ENCODE measurements around the gene RHBDL1. TPM values are rescaled to one million over a fixed set of nuclear protein-coding genes. Genes with fewer than 3 reads are reported as not detected.

The RHBDL1 gene
- total and polyA plus RNA-seq, 4 donors, result 0.35 to 0.84 (median 0.70) TPM

DNA sequence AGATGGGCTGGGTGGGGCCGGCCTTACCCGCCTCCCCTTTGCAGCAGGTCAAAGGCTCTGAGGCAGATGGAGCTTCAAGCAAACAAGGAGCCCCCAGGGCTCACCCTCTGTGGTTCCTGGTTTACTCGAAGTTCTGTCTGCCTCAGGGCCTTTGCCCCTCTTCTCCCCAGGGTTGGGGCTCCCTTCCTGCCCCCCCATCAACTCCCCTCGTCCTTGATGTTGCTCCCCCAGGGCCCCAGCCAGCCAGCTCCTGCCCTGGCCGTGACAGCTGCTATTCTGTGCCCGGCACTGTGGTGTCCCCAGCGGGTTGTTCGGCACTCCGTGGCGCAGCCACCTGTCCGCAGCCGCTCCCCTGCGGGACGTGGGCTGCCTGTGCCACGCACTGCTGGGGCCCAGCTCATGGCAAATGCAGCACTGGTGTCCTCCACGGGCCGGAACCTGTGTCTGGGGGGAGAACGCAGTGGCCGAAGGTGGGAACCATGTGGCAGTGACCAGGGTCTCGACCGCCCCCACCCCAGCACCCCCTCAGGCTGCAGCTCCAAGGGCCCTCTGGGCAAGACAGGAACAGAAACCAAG, 35.1 kb downstream of the RHBDL1 start:
- H3K27me3 ChIP-seq (ENCODE audit: control insufficient read depth in 4 of 4, insufficient read depth in 4 of 4, low read length in 3 of 4), result peaks cover 4 to 18% (median 6%) of the 10 kb centered on the region in 4 donors
- H3K9me3 ChIP-seq (ENCODE audit: control insufficient read depth in 4 of 4, low read length in 3 of 4), result no peaks in the 10 kb centered on the region
- no peak overlapping the region for H3K9ac ChIP-seq (ENCODE audit: low read depth in 1 of 2, low read length in 2 of 2)
- peaks cover 4 to 13% (median 7%) of the 10 kb centered on the region in 4 donors for H3K4me1 ChIP-seq (ENCODE audit: control insufficient read depth in 4 of 4, insufficient read depth in 4 of 4, low read length in 3 of 4)
- no peak for DNase-seq (ENCODE audit: low spot score)
- H3K36me3 ChIP-seq (ENCODE audit: control insufficient read depth in 4 of 4, insufficient read depth in 3 of 4, low read depth in 1 of 4, low read length in 3 of 4), result no peaks in the 10 kb centered on the region
- no peak overlapping the region for H3K27ac ChIP-seq (ENCODE audit: low read depth in 1 of 2, low read length in 2 of 2)
- H3K4me3 ChIP-seq (ENCODE audit: low read depth in 1 of 3, low read length in 3 of 3), result no peak overlapping the region
- WGBS, result 68% methylated on average over 21 of the region's 21 CpGs
- TF ChIP-seq FOXA2 (IDR thresholded peaks at IDR 0.05), result no peak
- no peak for TF ChIP-seq HNF4G (IDR thresholded peaks at IDR 0.05)
- TF ChIP-seq TAF1 (conservative IDR thresholded peaks at IDR 0.05), result no peak
- TF ChIP-seq NR2F2 (IDR thresholded peaks at IDR 0.05), result no peak
- no peak for TF ChIP-seq RAD21 (IDR thresholded peaks at IDR 0.05)
- TF ChIP-seq, protein P1, sequence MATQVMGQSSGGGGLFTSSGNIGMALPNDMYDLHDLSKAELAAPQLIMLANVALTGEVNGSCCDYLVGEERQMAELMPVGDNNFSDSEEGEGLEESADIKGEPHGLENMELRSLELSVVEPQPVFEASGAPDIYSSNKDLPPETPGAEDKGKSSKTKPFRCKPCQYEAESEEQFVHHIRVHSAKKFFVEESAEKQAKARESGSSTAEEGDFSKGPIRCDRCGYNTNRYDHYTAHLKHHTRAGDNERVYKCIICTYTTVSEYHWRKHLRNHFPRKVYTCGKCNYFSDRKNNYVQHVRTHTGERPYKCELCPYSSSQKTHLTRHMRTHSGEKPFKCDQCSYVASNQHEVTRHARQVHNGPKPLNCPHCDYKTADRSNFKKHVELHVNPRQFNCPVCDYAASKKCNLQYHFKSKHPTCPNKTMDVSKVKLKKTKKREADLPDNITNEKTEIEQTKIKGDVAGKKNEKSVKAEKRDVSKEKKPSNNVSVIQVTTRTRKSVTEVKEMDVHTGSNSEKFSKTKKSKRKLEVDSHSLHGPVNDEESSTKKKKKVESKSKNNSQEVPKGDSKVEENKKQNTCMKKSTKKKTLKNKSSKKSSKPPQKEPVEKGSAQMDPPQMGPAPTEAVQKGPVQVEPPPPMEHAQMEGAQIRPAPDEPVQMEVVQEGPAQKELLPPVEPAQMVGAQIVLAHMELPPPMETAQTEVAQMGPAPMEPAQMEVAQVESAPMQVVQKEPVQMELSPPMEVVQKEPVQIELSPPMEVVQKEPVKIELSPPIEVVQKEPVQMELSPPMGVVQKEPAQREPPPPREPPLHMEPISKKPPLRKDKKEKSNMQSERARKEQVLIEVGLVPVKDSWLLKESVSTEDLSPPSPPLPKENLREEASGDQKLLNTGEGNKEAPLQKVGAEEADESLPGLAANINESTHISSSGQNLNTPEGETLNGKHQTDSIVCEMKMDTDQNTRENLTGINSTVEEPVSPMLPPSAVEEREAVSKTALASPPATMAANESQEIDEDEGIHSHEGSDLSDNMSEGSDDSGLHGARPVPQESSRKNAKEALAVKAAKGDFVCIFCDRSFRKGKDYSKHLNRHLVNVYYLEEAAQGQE (IDR thresholded peaks at IDR 0.05), result no peak
- TF ChIP-seq FOXA1 (IDR thresholded peaks at IDR 0.05), result no peak
- TF ChIP-seq HNF4A (conservative IDR thresholded peaks at IDR 0.05), result no peak
- TF ChIP-seq, protein P2, sequence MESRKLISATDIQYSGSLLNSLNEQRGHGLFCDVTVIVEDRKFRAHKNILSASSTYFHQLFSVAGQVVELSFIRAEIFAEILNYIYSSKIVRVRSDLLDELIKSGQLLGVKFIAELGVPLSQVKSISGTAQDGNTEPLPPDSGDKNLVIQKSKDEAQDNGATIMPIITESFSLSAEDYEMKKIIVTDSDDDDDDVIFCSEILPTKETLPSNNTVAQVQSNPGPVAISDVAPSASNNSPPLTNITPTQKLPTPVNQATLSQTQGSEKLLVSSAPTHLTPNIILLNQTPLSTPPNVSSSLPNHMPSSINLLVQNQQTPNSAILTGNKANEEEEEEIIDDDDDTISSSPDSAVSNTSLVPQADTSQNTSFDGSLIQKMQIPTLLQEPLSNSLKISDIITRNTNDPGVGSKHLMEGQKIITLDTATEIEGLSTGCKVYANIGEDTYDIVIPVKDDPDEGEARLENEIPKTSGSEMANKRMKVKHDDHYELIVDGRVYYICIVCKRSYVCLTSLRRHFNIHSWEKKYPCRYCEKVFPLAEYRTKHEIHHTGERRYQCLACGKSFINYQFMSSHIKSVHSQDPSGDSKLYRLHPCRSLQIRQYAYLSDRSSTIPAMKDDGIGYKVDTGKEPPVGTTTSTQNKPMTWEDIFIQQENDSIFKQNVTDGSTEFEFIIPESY (IDR thresholded peaks at IDR 0.05), result no peak
- no peak for TF ChIP-seq YY1 (IDR thresholded peaks at IDR 0.05)
- TF ChIP-seq RXRA (IDR thresholded peaks at IDR 0.05), result no peak
- TF ChIP-seq, protein P3, sequence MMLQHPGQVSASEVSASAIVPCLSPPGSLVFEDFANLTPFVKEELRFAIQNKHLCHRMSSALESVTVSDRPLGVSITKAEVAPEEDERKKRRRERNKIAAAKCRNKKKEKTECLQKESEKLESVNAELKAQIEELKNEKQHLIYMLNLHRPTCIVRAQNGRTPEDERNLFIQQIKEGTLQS (IDR thresholded peaks at IDR 0.05), result no peak
- TF ChIP-seq GABPA (IDR thresholded peaks at IDR 0.05 in 1 of 2, conservative IDR thresholded peaks at IDR 0.05 in 1 of 2), result no peak
- TF ChIP-seq, protein P4, sequence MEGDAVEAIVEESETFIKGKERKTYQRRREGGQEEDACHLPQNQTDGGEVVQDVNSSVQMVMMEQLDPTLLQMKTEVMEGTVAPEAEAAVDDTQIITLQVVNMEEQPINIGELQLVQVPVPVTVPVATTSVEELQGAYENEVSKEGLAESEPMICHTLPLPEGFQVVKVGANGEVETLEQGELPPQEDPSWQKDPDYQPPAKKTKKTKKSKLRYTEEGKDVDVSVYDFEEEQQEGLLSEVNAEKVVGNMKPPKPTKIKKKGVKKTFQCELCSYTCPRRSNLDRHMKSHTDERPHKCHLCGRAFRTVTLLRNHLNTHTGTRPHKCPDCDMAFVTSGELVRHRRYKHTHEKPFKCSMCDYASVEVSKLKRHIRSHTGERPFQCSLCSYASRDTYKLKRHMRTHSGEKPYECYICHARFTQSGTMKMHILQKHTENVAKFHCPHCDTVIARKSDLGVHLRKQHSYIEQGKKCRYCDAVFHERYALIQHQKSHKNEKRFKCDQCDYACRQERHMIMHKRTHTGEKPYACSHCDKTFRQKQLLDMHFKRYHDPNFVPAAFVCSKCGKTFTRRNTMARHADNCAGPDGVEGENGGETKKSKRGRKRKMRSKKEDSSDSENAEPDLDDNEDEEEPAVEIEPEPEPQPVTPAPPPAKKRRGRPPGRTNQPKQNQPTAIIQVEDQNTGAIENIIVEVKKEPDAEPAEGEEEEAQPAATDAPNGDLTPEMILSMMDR (IDR thresholded peaks at IDR 0.05; ENCODE audit: low read depth, low read length, missing input control), result no peak
- no peak for TF ChIP-seq SP1 (IDR thresholded peaks at IDR 0.05)
- TF ChIP-seq EGR1 (IDR thresholded peaks at IDR 0.05; ENCODE audit: low read depth in 2 of 2), result no peak

DNA sequence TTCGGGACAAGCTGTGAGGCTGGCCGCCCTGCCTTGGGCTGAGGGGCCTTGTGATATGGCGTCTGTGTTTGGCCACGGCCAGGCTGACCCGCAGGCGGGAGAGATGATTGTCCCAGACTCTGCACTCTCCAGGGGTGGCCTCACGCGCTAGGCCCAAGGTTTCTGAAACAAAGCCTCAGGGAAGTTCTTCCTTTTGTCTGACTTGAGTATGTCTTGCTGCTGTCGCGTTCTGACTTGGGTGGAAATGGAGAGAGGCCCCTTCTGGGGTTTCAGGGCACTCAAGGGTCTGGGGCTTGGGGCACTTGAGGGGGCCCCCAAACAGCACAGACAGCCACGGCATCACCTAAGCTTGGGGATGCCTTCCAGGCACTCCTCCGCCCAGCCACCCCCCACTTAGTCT, 35.6 kb downstream of the RHBDL1 start:
- Histone ChIP-seq H3K36me3 (ENCODE audit: control insufficient read depth in 4 of 4, insufficient read depth in 3 of 4, low read depth in 1 of 4, low read length in 3 of 4) (no peaks in the 10 kb centered on the region), H3K4me3 (ENCODE audit: low read depth in 1 of 3, low read length in 3 of 3) (no peak overlapping the region), H3K9ac (ENCODE audit: low read depth in 1 of 2, low read length in 2 of 2) (no peak overlapping the region), H3K27ac (ENCODE audit: low read depth in 1 of 2, low read length in 2 of 2) (no peak overlapping the region), H3K27me3 (ENCODE audit: control insufficient read depth in 4 of 4, insufficient read depth in 4 of 4, low read length in 3 of 4) (peaks cover 4 to 18% (median 6%) of the 10 kb centered on the region in 4 donors), H3K9me3 (ENCODE audit: control insufficient read depth in 4 of 4, low read length in 3 of 4) (no peaks in the 10 kb centered on the region), H3K4me1 (ENCODE audit: control insufficient read depth in 4 of 4, insufficient read depth in 4 of 4, low read length in 3 of 4) (peaks cover 9 to 18% (median 12%) of the 10 kb centered on the region in 4 donors)
- WGBS, result 66% methylated on average over 12 of the region's 12 CpGs
- DNase-seq (ENCODE audit: low spot score), result no peak
- TF ChIP-seq, protein P5, sequence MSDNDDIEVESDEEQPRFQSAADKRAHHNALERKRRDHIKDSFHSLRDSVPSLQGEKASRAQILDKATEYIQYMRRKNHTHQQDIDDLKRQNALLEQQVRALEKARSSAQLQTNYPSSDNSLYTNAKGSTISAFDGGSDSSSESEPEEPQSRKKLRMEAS (IDR thresholded peaks at IDR 0.05), result no peak
- TF ChIP-seq TAF1 (conservative IDR thresholded peaks at IDR 0.05) (no peak), JUND (IDR thresholded peaks at IDR 0.05) (no peak), GABPA (IDR thresholded peaks at IDR 0.05 in 1 of 2, conservative IDR thresholded peaks at IDR 0.05 in 1 of 2) (no peak), SP1 (IDR thresholded peaks at IDR 0.05) (no peak), HNF4G (IDR thresholded peaks at IDR 0.05) (no peak), NR2F2 (IDR thresholded peaks at IDR 0.05) (no peak), FOXA1 (IDR thresholded peaks at IDR 0.05) (no peak), RAD21 (IDR thresholded peaks at IDR 0.05) (no peak), RXRA (IDR thresholded peaks at IDR 0.05) (no peak)
- TF ChIP-seq, protein P3 (IDR thresholded peaks at IDR 0.05), result no peak
- TF ChIP-seq, protein P4 (IDR thresholded peaks at IDR 0.05; ENCODE audit: low read depth, low read length, missing input control), result no peak

All from liver (tissue), 9 donors.